NCI-H748 (cell line): ENCODE data around the gene KLK10.

ENCODE experiments used
- DNase-seq: peaks from one replicate; lab custom pipeline; 2025; ENCODE audit not compliant: unreplicated experiment; lab: John Stamatoyannopoulos, UW

The KLK10 gene, protein sequence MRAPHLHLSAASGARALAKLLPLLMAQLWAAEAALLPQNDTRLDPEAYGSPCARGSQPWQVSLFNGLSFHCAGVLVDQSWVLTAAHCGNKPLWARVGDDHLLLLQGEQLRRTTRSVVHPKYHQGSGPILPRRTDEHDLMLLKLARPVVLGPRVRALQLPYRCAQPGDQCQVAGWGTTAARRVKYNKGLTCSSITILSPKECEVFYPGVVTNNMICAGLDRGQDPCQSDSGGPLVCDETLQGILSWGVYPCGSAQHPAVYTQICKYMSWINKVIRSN

DNA sequence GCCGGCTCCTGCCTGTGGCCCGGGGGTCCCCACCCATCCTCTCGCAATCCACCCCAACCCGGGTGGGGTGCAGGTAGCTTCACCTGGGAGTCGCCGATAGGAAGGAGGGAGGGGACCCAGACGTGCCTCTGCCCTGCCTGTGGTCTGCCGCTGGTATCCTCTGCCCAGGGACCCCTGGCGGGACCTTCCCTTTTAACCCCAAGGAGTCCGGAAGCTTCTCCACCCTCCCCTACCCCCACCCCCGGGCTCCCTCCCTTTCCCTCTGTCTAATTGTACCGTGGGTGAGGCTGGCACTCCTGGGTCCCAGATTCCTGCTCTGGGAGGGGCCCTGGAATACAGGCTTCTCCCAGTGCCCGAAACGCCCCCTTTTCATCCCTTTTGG lies at the start of gene KLK10:
KLK10 (minus strand) TSS at position 166 of the 382 bp plus-strand sequence. CDS start 579 bp downstream, outside the sequence.
- no peak for DNase-seq

GRCh38 chr19:51066393-51067186 lies 47.1 kb upstream of the KLK10 start:
- peak; percentile 65 for DNase-seq

- DNase-seq = no peak
Measured at GRCh38 chr19:51065221-51065960, 45.9 kb upstream of the KLK10 start.

GRCh38 chr19:51064534-51065220 lies 45.2 kb upstream of the KLK10 start, which contains the start of gene KLK13:
Gene KLK13, minus strand, starts transcription at chr19:51065092. Its CDS starts 25 bp downstream, at chr19:51065067.
- DNase-seq = no peak

- DNase-seq = no peak
Measured at GRCh38 chr19:51063664-51064063, 44.2 kb upstream of the KLK10 start.

- no peak for DNase-seq
Measured at GRCh38 chr19:51060973-51061372, 41.5 kb upstream of the KLK10 start.

GRCh38 chr19:51060336-51060735 lies 40.8 kb upstream of the KLK10 start:
- no peak for DNase-seq

- no peak for DNase-seq
Measured at GRCh38 chr19:51059715-51060114, 40.2 kb upstream of the KLK10 start.

- no peak for DNase-seq
Measured at GRCh38 chr19:51055866-51056265, 36.4 kb upstream of the KLK10 start.

DNA sequence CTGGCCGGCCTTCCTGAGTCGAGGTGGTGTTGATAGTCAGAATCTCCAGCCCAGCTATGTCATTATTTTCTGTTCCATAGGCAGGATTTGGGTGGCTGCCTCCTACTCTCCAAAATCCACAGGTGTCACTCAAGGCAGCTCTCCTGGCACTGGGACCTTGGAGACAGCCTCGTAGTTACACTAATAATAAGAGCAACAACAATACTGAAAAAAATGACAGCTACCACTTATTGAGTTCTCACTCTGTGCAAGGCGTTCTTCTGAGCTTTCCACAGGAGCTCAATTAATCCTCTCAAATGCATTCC lies 27.5 kb upstream of the KLK10 start:
- no peak for DNase-seq

DNA sequence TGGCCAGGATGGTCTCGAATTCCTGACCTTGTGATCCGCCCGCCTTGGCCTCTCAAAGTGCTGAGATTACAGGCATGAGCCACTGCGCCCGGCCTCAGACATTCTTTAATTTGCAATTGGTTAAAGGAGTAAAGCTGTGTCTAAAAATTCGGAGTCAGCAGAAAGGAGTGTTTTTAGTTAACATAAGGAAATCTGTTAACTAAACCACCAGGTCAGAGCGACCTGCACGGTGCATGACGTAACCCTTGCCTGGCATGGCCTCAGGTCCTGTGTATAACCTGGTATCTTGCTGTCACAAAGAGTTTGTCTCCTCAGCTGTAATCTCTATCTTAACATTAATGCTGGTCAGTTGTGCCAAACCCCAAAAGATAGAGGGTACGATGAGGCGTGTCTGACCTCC lies 24.8 kb upstream of the KLK10 start:
- no peak for DNase-seq

DNA sequence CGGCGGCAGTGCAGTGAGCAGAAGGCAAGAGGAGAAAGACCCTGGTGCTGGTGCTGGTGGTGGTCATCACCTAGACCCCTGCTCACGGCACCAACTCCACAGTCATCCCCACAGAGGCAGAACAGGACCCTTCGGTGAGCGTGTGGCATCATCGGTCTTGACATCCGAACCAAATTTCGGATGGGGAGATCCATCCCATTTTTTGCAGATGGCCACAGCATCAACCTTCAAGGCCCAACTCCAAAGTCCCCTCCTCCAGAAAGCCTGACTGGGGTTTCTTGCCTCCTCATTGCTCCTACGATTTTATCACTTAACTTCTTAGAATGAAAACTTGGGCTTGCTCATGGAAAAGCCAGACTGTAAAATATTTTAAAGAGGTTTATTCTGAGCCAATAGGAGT lies 24.0 kb upstream of the KLK10 start:
- no peak for DNase-seq

- no peak for DNase-seq
Measured at GRCh38 chr19:51040151-51040550, 20.6 kb upstream of the KLK10 start.

DNA sequence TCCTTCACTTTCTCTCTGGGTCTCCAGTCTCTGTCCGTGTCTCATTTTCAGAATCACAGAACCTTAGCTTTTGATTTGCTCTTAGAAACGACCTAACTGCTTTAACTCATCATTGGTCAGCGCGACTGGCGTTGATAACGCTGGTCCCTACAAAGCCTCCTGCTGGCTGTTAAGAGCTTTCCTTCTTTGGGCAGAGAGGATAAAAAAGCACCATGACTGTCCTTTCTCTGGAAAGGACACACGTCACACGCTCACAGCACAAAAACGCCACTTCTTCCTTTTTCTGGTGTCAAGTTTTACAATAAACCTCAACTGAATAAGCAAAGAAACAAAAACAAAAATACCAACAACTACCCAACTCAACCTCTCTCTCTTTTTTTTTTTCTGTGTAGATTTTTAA lies 17.0 kb upstream of the KLK10 start:
- peak; percentile 20 for DNase-seq

GRCh38 chr19:51034704-51035103 lies 15.2 kb upstream of the KLK10 start, which contains the start of gene KLK12:
Gene KLK12, minus strand, starts transcription at chr19:51035002. Its CDS starts 381 bp downstream, at chr19:51034621.
- DNase-seq = peak; percentile 98

DNA sequence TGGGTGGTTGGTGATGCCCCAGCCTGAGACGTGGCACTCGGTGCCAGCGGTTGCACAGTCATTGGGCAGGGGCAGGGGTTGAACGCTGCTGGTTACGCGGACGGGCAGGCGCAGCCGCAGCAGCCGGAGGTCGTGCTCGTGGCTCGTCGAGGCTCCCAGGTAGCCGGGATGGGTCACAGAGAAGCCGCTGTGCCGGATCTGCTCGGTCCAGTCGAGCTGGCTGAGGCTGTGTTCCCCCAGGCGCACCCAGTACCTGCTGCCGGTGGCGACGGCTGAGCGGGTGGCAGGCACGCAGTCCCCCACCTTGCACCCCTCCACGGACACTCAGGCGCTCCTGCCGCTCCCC lies 12.3 kb upstream of the KLK10 start:
- no peak for DNase-seq

DNA sequence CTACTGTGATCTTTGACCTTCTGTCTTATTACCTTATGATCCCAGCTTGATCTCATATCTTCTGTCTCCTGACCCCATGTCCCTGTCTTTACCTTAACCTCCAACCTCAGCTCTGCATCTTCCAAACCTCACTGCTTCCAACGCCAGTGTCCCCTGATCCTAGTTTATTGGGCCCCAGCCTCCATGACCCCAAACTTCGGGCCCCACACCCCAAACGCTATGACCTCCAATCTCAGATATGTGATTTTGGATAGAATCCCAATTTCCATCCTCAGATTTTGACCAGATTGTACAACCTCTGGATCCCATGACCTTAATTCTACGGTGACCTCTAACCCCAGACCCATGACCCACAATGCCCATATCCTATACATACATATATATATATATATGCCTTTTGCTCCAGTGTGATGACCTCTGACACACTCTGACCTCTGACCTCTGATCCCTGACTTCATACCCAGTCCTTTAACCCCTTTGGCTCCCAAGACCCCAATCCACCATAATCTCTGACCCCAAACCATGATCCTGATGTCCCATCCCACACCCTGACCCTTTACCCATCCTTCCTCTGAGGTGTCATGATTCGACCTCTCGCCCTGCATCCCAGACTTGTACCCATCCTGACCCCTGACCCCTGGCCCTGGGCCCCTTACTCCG lies 11.8 kb upstream of the KLK10 start:
- no peak for DNase-seq

DNA sequence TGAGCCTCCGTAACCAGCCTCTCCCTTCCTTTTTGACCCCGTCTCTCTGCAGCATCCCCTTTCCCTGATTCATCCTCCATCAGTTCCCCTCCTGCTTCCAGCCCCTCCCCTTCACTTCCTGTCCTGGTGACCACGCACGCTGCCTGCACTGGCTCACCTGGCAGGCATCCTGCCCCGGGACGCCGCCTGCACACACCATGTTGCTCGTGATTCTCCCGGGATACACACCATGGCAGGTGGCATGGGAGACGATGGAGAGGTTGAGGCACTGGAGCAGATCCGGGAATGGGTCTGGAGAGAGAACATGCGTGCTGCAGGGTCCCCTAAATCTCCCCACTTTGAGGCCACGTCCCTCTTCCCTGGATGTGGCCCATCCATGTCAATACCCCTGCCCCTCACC lies 11.1 kb upstream of the KLK10 start:
- no peak for DNase-seq

DNA sequence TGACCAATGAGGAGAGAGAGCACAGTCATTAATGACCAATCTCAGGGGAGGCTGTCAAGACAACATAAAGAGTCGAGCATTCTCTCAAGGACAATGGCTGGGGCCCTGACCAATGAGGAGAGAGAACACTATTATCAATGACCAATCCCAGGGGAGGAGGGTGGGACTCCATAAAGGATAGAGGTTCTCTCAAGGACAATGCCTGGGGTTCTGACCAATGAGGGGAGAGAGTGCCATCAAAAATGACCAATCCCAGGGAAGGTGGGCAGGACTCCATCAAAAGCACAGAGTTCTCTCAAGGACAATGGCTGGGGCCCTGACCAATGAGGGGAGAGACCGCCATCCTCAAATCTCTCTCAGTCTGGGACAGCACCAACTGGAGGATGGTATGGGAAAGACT lies 10.2 kb upstream of the KLK10 start:
- DNase-seq = no peak

DNA sequence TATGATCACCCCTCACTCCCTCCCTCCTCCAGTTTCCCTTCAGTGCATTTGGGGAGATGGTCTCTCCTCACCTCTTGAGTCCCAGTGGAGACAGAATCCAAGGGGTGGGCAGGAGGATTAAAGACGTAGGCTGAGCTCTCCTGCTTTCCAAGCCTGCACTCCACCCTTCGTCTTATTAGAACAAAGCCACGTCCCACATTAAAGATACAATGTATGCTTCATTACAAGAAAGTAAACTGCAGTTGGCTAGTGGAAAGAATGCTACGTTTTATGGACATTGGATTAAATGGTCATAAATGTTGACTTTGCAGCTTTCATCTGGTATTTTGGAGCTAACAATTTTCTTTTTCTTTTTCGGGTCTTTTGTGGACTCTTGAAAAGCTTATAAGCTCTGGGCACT lies 8.4 kb upstream of the KLK10 start:
- no peak for DNase-seq
